NK-92 treated with Interleukin-12 subunit alpha and Interleukin-12 subunit beta, amount 100 ng/mL, for 24 hours (cell line): ENCODE data around the gene KCNMB4.
"Not testable (repeated sequence)": the region's sequence is repeated elsewhere in the genome, so short reads cannot be mapped to it uniquely, and the experiment has no call there.

Experiments
- DNase-seq: peaks from one replicate; lab custom pipeline; 2025; lab: John Stamatoyannopoulos, UW

KCNMB4 gene

DNA sequence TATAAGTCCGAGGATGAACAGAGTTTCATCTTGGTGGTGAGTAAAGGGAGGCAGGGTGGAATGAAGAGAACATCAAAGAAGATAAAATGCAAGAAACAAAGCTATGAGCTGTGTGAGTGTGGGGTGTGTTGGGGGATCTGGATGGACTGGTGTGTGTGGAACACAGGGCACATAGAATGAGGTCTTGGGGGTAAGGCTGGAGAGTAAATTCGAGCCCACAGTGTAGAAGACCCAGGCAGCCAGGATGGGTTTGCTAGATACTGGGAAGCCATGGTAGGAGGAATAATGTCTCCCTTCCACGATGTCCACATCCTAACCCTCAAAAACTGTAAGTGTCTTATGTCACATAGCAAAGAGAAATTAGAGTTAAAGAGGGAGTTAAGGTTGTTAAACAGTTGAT, 6.8 kb downstream of the KCNMB4 start:
- no peak for DNase-seq

- no peak for DNase-seq
Measured at GRCh38 chr12:70379846-70380245, 13.8 kb downstream of the KCNMB4 start.

DNA sequence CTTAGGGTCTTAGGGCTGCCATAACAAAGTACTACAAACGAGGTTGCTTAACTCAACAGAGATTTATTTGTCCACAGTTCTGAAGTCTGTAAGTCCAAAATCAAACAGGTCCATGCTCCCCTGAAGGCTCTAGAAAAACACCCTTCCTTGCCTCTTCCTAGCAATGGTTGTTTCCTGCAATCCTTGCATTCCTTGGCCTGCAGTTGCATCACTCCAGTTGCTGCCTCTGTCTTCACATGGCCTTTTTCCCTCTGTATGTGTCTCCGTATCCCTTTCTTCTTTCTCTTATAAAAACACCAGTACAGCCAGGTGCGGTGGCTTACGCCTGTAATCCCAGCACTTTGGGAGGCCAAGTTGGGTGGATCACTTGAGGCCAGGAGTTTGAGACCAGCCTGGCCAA, 17.4 kb downstream of the KCNMB4 start:
- no peak for DNase-seq

DNA sequence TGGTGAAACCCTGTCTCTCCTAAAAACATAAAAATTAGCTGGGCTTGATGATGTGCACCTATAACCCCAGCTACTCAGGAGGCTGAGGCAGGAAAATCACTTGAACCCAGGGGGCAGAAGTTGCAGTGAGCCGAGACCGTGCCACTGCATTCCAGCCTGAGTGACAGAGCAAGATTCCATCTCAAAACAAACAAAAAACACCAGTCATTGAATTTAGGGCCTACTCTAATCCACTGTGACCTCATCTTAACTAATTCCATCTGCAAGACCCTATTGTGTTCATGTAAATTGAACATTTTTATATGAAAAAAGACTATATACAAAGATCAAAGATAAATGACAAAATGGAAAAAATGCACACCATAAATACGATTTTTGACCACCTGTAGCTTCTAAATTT, 17.8 kb downstream of the KCNMB4 start:
- DNase-seq, result no peak

DNA sequence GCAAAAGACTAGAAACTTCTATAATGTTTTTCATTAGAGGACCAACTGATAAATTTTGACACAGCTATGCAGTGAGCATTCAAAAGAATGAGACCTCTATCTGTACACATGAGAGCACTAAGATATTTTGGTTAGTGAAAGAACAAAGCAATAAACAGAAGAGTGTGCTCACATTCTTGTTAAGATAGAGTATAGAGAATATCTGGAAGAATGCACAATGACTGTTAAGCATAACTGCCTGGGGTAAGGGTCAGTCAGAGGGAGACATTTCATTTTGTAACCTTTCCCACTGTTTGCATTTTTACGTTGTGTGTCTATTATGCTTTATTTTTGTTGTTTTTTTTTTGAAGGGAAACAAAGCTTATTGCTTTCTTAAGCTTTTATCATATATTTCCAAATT, 20.7 kb downstream of the KCNMB4 start:
- DNase-seq, result no peak

DNA sequence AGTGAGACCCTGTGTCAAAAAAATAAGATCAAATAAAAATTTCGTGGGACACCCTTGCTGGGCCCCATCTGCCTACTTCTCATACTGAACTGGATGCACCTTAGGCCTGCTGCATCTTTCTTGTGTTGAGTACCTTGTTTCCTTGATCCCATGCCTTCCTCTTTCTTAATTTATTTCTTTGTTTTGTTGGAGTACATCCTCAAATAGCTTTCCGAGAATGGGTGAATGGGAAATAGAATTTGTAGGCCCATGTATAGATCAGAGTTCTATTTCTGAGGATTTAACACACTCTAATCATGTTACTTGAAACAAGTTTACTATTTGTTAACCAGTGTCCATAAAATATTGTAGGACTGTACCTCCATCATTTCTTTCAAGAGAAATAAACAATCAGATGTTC, 23.6 kb downstream of the KCNMB4 start:
- no peak for DNase-seq

GRCh38 chr12:70392631-70393030, 26.5 kb downstream of the KCNMB4 start:
- DNase-seq, result not testable (repeated sequence)

DNA sequence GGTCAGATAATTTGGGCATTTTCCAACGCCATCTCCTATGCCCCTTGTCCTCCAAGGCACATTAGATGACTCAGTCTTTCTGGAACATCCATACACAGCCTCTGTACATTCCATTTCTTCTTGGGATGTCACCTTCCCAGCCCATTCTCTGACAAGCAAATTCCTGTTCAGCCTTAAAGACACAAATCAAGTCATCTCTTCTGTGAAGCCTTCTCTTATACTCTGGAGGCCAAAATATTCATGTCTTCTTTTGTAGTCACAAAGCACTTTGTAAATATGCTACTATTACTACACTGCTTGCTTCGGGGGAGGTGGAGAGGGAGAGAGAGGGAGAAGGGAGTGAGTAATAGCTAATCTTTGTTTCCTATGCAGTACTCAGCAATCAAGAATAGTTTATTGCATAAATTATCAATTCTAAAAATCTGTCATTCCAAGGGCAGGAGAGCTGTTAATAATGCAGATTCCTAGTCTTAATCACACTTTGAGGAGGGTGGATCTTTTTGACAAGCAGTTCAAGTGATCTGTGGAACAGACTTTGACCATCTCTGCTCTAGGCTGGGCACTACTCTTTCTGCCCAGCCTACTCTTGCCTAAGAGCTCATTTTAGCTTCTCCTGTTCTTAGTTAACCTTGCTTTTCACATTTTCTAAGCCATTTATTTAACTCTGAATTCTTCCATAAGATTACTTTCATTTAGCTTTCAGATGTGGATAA, 27.9 kb downstream of the KCNMB4 start:
- no peak for DNase-seq

GRCh38 chr12:70398002-70398401, 31.9 kb downstream of the KCNMB4 start:
- no peak for DNase-seq

DNA sequence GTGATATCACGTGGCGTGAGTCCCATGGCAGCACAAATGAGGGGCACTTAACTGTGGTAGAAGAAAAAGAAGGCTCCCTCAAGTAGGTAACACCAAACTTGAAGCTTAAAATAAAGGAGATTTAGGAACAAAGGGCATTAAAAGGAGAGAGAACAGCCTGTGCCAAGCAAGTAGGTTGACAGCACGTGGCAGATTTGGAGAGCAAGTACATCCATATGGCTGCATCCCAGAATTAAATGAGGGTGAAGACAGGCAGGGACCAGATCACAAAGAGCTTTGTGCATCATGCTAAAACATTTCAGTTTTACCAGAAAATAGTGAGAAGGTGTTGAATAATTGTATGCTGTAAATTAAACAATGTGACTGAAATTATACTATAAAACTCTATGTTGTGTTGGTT, 32.8 kb downstream of the KCNMB4 start:
- no peak for DNase-seq

DNA sequence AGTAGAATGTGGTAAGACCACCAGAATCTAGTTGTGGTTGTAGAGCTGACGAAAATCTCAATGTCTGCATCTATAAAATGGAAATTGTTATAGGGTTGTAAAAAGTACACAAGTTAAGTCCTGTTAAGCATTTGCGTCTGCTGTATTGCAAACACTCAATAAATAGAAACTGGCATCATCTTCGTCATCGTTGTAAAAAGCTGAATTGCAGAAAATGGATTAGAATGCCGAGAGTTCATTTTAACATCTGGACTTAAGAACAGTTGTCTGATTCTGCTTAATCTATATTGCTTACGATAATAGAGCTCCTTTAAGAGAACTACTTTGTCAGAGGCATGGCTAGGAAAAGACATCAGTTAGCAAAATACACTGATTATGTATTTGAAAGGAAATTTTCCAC, 33.2 kb downstream of the KCNMB4 start:
- no peak for DNase-seq

GRCh38 chr12:70400124-70400523, 34.0 kb downstream of the KCNMB4 start:
- DNase-seq, result no peak

DNA sequence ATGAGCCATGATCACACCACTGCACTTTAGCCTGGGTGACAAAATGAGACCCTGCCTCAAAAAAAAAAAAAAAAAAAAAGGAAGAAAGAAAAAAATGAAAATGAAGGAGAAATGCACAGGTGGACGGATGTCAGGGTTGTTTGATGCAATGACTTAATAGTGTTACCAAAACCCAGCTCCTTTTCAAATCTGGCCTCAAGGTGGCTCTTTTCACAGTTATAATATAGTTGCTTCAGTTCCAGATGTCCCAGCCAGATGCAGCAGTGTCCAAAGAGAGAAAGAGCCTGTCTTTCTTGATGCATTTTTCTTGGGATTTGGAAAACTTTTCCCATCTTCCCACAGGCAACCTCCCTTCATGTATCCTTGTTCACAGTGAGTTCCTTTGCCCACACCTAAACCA, 36.5 kb downstream of the KCNMB4 start:
- no peak for DNase-seq

- no peak for DNase-seq
Measured at GRCh38 chr12:70403826-70404225, 37.7 kb downstream of the KCNMB4 start.

DNA sequence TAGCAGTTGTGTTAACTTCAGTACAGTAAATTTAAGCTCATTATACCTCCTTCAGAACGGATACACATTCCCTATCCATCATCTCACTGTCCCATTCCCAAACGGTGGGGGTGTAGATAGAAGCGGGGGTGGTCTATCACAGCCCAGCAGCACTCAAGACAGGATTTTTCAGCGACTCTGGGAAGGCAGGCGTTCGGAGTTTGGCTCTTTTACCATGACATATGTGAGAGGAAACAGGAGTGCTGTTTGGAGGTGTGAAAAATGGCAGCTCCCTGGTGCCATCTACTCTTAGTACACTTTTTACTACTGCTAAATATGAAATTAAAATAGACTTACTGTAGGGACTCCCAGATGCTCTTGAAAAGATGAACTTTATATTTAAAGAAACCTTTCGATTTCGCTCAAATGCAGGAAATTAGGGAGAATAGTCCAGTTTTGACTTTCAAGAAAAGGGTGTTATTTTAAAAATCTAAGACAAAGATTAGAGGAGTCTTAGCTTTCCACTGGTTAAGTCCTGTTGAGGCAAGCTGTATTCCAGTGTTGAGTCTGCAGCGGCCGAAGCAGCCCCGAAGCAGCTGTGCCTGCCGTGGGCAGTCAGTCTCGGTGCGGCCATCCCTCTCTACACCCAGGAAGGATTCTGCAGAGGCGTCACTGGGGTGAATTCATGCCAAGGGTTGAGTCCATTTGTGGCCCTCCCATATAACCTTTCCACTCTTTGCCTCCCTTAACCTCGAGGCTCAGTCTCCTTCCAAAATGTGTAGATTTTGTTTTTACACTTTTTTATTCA, 42.1 kb downstream of the KCNMB4 start:
- DNase-seq, result no peak

DNA sequence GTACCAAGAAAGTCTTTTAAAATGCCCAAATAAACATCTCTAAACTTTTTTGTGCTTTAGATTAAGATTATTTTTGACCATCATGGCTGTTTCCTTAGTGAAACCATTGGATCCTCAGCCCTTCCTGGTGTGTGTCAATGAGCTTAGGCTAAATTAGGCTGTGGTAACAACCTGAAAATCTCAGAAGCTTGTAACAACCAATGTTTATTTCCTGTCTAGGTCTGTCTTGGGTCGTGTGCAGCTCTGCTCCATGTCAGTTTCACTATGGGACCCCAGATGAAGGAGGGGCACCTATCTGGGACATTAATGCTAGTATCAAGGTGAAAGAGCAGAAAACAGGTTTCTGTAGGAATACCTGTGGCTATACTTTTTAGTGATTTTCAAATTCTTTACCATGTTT, 49.9 kb downstream of the KCNMB4 start:
- DNase-seq, result no peak

DNA sequence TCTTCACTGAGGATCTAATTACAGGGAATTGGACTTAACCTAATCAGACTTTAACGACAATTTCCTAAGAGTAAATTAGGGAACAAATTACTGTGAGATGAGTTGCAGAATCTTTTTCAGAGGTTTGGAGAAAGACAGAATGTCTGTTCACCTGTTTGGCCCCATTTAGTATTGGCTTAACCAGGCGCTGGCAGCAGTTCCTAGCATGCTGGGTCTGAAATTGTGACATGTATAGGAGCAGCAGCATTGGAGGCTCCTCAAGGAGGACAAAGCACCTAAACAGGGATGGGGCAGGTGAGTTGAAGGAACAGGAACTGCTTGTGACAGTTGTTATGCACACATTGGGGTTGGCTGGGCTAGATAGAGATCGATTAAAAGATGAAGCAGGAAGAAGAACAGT, 51.0 kb downstream of the KCNMB4 start:
- DNase-seq, result no peak

DNA sequence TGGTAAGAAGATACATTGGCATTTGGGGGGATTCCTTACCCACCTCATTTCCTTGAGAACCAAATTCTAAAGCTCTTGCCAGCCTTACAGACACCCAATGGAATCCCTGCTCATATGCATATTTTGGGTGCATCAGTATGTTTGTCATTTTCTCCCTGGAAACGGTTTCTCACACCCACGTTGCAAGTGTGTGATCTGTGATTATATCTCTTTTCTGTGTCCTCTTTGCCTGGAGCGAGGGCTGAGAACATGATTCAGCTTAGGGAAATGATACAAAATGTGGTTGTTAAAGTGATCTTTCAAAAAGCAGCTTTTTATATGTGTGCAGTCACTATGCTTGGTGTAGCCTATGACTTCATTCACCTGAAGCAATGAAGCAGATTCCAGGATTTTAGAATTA, 52.0 kb downstream of the KCNMB4 start:
- DNase-seq, result no peak

GRCh38 chr12:70422631-70423030, 56.5 kb downstream of the KCNMB4 start:
- no peak for DNase-seq

- no peak for DNase-seq
Measured at GRCh38 chr12:70426620-70427019, 60.5 kb downstream of the KCNMB4 start.

DNA sequence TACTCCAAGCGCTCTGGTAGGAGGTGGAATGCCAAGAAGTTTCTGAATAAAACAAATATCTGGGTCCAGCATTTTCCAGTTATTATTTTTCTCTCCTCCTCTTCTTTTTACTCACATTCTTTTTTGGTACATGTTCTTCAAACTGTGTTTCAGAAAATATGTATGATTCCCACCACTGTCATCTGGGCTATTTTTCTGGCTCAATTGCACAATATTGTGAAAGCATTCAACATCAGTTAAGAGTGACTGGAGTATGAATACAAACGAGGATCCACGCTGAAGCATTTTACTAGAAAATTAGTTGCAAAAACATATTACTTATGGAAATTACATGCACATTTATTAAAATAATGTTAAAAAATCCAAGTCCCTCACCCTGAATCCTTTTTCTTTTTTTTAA, 61.5 kb downstream of the KCNMB4 start:
- DNase-seq, result no peak

DNA sequence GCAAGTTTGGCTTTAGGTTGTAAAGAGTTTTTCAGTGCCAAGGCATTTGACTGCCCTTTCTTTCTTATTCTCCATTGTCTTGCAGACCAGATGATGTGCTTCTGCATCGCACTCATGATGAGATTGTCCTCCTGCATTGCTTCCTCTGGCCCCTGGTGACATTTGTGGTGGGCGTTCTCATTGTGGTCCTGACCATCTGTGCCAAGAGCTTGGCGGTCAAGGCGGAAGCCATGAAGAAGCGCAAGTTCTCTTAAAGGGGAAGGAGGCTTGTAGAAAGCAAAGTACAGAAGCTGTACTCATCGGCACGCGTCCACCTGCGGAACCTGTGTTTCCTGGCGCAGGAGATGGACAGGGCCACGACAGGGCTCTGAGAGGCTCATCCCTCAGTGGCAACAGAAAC, 64.3 kb downstream of the KCNMB4 start:
- DNase-seq, result no peak

- no peak for DNase-seq
Measured at GRCh38 chr12:70436836-70437235, 70.7 kb downstream of the KCNMB4 start.
